Measurements from ENCODE around the gene BBS9. TPM values are rescaled to one million over a fixed set of nuclear protein-coding genes. Genes with fewer than 3 reads are reported as not detected.

BBS9 gene
- total RNA-seq, 1 donor from 2014 or later = 8.7 TPM

DNA sequence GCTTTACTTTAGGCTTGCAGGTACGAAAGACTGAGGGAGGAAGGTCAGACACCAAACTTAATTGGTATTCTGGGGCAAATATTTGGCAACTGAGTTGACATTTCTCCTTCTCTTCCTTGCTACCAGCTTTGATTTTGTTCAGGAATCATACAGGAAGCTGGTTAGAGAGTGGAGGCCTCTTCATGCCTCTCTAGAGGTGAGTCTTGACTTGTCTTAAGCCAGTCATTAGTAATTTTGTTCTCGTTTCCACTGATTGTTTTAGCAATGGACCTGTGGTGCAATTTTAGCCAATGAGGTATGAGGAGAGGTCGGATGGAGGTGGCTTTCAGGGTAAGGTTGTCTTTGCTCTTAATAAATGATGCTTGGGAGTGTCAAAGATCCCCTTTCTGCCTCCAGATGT lies 17.8 kb upstream of the BBS9 start:
- ATAC-seq (ENCODE audit: poor library complexity) = no peak
- intact Hi-C loops (cut with DNase I) = no loop called here
- no peak for DNase-seq

- intact Hi-C loops (cut with DNase I) = no loop called here
- DNase-seq (no peak), ATAC-seq (ENCODE audit: poor library complexity) (no peak)
These were observed 14.4 kb upstream of the BBS9 start for GRCh38 chr7:33114976-33115375.

DNA sequence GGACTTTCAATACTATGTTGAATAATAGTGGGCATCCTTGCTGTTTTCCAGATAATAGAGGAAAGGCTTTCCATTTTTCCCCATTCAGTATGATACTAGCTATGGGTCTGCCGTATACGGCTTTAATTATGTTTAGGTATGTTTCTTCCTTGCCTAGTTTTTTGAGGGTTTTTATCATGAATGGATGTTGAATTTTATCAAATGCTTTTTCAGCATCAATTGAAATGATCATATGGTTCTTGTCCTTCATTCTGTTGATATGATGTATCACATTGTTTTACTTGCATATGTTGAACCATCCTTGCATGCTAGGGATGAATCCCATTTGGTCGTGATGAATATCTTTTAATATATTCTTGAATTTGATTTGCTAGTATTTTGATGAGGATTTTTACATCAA lies 11.0 kb upstream of the BBS9 start:
- intact Hi-C loops (cut with DNase I) = no loop called here

GRCh38 chr7:33127085-33127484 lies 2.3 kb upstream of the BBS9 start:
- intact Hi-C loops (cut with DNase I) = no loop called here
- DNase-seq = no peak
- ATAC-seq (ENCODE audit: poor library complexity) = no peak

More for the DNA sequence above, 11.0 kb upstream of the BBS9 start:
- no peak for ATAC-seq (ENCODE audit: poor library complexity)
- no peak for DNase-seq

- ATAC-seq (ENCODE audit: poor library complexity) = no peak
- intact Hi-C loops (cut with DNase I) = no loop called here
- no peak for DNase-seq
These were observed 754 bp upstream of the BBS9 start for GRCh38 chr7:33128631-33128989.

DNA sequence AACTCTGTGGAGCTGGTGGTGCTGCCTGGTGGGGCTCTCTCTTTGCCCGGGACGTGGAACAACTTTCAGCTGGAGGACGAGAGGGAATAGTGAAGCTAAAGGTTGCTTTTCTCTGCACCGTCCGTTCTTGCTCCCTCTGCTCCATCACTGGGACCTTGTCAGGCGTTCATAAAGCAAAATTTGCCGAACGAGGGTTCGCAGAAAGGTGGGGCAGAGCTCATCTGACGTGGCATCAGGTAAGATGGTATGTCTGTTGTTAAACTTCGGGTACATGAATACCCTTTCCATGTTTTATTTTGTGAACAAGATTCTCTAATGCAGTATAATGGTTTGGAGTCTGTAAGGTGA lies 416 bp downstream of the BBS9 start:
- DNase-seq (no peak), ATAC-seq (ENCODE audit: poor library complexity) (peak; percentile 10)
- intact Hi-C loops (cut with DNase I) = no loop called here

DNA sequence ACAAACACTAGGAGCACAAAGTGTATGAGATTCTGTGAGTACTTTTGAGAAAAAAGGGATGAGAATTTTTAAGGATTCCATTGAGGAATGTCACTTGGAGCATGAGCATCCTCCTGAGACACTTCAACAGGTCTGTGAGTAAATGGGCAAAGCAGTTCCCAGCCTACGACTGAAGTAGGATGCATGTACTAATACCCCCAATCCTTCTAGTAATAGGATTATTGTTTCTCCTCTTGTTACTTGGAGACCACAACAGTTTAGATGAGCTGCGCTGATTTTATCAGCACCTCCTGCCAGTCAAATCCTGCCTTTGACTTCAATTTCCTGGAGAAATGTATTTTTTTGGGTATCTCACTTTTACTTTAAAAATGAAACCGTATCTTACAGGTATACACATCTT lies 820 bp downstream of the BBS9 start:
- ATAC-seq (ENCODE audit: poor library complexity) (no peak), DNase-seq (no peak)
- intact Hi-C loops (cut with DNase I) = no loop called here

- ATAC-seq (ENCODE audit: poor library complexity) (no peak), DNase-seq (no peak)
- intact Hi-C loops (cut with DNase I) = no loop called here
These were observed 7.7 kb downstream of the BBS9 start for GRCh38 chr7:33137103-33137502.

DNA sequence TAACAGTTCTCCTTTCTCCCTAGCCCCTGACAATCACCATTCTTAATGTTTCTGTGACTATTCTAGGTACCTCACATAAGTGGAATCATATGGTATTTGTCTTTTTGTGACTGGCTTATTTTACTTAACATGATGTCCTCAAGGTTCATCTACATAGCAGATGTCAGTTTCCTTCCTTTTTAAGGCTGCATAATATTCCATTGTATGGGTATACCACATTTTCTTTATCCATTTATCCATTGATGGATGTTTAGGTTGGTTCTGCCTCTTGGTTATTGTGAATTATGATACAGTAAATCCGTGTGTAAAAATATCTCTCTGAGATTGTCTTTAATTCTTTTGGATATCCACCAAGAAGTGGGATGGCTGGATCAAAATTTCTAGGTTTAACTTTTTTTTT lies 13.2 kb downstream of the BBS9 start:
- ATAC-seq (ENCODE audit: poor library complexity) (no peak), DNase-seq (no peak)
- intact Hi-C loops (cut with DNase I) = no loop called here

GRCh38 chr7:33143996-33144718 lies 14.8 kb downstream of the BBS9 start:
- intact Hi-C loops (cut with DNase I) = no loop called here

GRCh38 chr7:33145156-33145555 lies 15.8 kb downstream of the BBS9 start:
- DNase-seq (no peak), ATAC-seq (ENCODE audit: poor library complexity) (no peak)
- intact Hi-C loops (cut with DNase I) = no loop called here

More at GRCh38 chr7:33143996-33144718, 14.8 kb downstream of the BBS9 start:
- no peak for DNase-seq
- no peak for ATAC-seq (ENCODE audit: poor library complexity)

DNA sequence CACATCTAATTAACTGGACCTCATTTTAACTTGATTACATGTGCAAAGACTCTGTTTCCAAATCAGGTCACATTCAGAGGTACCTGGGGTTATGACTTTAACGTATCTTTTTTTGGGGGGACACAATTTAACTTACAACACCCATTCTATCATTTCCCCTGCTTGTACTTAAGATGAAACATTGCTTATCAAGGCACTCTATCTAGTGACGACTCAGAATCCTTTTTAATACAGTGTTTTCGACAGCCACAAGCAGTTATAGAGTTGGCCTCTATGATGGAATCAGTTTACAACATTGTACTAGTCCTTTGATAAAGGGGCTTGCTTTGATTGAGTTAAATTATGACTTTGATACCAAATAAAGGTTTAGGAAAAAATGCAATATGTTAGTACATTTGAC lies 22.7 kb downstream of the BBS9 start:
- intact Hi-C loops (cut with DNase I) = no loop called here
- DNase-seq = no peak
- no peak for ATAC-seq (ENCODE audit: poor library complexity)

DNA sequence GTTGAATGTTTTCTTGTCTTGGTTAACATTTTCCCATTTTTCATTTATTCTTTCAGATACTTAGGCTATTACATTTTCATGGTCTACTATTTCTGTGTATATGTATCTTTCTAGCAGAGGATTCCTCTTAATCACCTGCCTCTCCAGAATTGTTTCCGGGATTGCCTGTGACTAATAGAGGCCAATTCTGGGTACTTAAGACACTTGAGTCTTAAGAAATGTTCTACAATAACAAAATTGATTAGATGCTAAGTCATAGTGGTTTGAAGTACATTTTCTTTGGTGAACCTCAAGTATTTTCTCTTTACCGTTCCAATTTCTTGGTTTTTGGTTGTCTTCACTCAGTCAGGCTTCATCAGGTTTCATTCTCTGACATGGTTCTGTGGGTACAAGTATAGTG lies 26.4 kb downstream of the BBS9 start:
- intact Hi-C loops (cut with DNase I) = no loop called here
- no peak for DNase-seq
- no peak for ATAC-seq (ENCODE audit: poor library complexity)

- ATAC-seq (ENCODE audit: poor library complexity) = no peak
- intact Hi-C loops (cut with DNase I) = no loop called here
- no peak for DNase-seq
These were observed 27.1 kb downstream of the BBS9 start for GRCh38 chr7:33156441-33156840.

DNA sequence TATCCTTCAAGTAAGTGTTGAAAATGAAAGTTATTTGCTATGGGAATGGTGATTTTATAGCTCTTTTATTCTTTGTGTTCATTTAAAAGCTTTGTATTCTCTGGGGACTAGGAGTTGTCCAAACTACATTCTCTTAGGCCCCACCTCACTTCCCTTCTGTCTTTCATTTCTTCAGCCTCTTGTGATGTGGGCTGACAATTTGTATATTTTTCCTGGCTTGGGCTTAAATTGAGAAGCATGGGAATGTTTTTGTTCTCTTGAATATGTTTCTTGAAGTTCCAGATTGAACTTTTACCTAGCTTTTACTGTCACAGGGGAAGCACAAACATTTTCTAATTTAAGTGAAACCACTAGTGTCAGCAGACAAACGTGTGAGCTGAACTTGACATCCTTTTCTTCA lies 27.9 kb downstream of the BBS9 start:
- ATAC-seq (ENCODE audit: poor library complexity) = peak; percentile 56
- no peak for DNase-seq
- intact Hi-C loops (cut with DNase I) = no loop called here

DNA sequence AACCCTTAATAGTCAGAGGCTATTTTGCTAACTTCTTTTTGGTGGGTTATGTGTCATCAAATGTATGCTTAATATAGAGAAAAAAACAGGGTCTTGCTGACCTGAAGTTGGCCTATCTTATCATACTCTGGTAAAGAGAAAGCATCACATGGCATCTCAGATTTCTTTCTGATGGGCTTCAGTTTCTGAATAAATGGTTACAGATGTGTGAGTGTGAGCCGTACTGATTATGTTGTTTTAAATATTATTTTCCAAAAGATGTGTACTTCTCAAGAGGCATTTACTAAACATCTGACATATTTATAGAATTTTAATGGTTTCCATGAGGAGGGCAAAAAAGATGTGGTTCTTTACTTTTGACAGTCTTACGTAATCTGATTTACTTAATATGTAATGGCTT lies 28.4 kb downstream of the BBS9 start:
- ATAC-seq (ENCODE audit: poor library complexity) (no peak), DNase-seq (no peak)
- intact Hi-C loops (cut with DNase I) = no loop called here

DNA sequence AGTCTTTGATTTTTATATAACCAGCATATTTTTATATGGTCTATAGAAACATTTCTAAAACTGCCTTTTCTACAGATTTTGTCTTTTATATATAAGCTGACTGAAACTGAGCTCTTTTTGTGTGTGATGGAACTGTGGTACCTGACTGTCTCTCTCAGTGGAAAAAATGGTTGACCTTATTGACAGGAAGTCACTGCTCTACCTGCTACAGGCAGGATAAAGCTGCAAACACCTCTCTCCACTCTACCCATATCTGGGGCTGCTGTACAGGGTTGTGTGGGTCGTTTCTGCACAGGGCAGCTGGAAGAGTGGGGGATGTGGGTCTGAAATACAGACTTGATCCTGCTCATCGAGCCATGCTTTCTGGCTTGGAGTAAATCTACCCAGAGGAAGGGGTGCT lies 48.5 kb downstream of the BBS9 start:
- DNase-seq (no peak), ATAC-seq (ENCODE audit: poor library complexity) (no peak)
- intact Hi-C loops (cut with DNase I) = no loop called here

- no peak for ATAC-seq (ENCODE audit: poor library complexity)
- no peak for DNase-seq
- intact Hi-C loops (cut with DNase I) = no loop called here
These were observed 50.2 kb downstream of the BBS9 start for GRCh38 chr7:33179519-33179918.

GRCh38 chr7:33183504-33183903 lies 54.1 kb downstream of the BBS9 start:
- no peak for DNase-seq
- ATAC-seq (ENCODE audit: poor library complexity) = no peak
- intact Hi-C loops (cut with DNase I) = no loop called here

GRCh38 chr7:33184828-33185227 lies 55.5 kb downstream of the BBS9 start:
- DNase-seq (no peak), ATAC-seq (ENCODE audit: poor library complexity) (no peak)
- intact Hi-C loops (cut with DNase I) = no loop called here

GRCh38 chr7:33185786-33186185 lies 56.4 kb downstream of the BBS9 start:
- DNase-seq (no peak), ATAC-seq (ENCODE audit: poor library complexity) (peak; percentile 53)
- intact Hi-C loops (cut with DNase I) = no loop called here
